Neural cell (in vitro differentiated cells): ENCODE results near the gene WIPI1. TPM values are rescaled to one million over a fixed set of nuclear protein-coding genes. Genes with fewer than 3 reads are reported as not detected.

Experiments
- H2AFZ ChIP-seq: fragments of 200-600, 300-800 bp; sonication (generic), shearing (Covaris generic); 2 replicates; pipeline ENCODE4 v1.6.0; 2014; ENCODE audit warnings: low read depth, mild to moderate bottlenecking, antibody characterized with exemption, low read length, moderate library complexity
- H3F3A ChIP-seq: fragments of 200-600 bp; shearing (Covaris generic); 2 replicates; pipeline ENCODE4 v1.6.1; 2016; ENCODE audit warnings: mild to moderate bottlenecking, moderate library complexity, mixed read lengths, antibody characterized with exemption, low read length; ENCODE audit not compliant: insufficient read depth, poor library complexity, severe bottlenecking
- H3K27ac ChIP-seq: fragments of 200-600, 300-800 bp; sonication (generic), shearing (Covaris generic); 2 replicates; pipeline ENCODE4 v1.5.1; 2014; ENCODE audit warnings: mild to moderate bottlenecking, low read length, moderate library complexity
- H3K27me3 ChIP-seq: fragments of 300-800, 200-600 bp; sonication (generic), shearing (Covaris generic); 2 replicates; pipeline ENCODE4 v1.6.0; 2014; ENCODE audit warnings: mild to moderate bottlenecking, low read depth, low read length, moderate library complexity; ENCODE audit not compliant: insufficient read depth
- H3K36me3 ChIP-seq: fragments of 300-800, 200-600 bp; sonication (generic), shearing (Covaris generic); 2 replicates; pipeline ENCODE4 v1.5.1; 2014; ENCODE audit warnings: mild to moderate bottlenecking, antibody characterized with exemption, low read length, moderate library complexity; ENCODE audit not compliant: insufficient read depth
- H3K4me2 ChIP-seq: fragments of 300-800, 200-600 bp; sonication (generic), shearing (Covaris generic); 2 replicates; pipeline ENCODE4 v1.6.0; 2014; ENCODE audit warnings: mild to moderate bottlenecking, low read length
- H3K4me3 ChIP-seq: fragments of 300-800, 200-600 bp; sonication (generic), shearing (Covaris generic); 2 replicates; pipeline ENCODE4 v1.5.1; 2014; ENCODE audit warnings: mild to moderate bottlenecking, low read length, moderate library complexity
- H3K79me2 ChIP-seq: fragments of 200-600 bp; shearing (Covaris generic); replicated peaks from 2 replicates; pipeline ENCODE4 v1.6.0; 2014; ENCODE audit warnings: mild to moderate bottlenecking, low read length, moderate library complexity; ENCODE audit not compliant: insufficient read depth
- H3K9ac ChIP-seq: fragments of 300-800, 200-600 bp; sonication (generic), shearing (Covaris generic); 2 replicates; pipeline ENCODE4 v1.6.1; 2016; ENCODE audit warnings: mild to moderate bottlenecking, low read length, mixed read lengths
- H3K9me2 ChIP-seq: fragments of 200-600 bp; shearing (Covaris generic); 2 replicates; pipeline ENCODE4 v1.6.1; 2016; ENCODE audit warnings: mild to moderate bottlenecking, low read length, mixed read lengths; ENCODE audit not compliant: insufficient read depth
- H3K9me3 ChIP-seq: fragments of 200-600, 300-800 bp; sonication (generic), shearing (Covaris generic); 2 replicates; pipeline ENCODE4 v1.6.1; 2016; ENCODE audit warnings: mild to moderate bottlenecking, mixed run types, low read length, moderate library complexity, mixed read lengths
- H4K20me1 ChIP-seq: fragments of 200-600 bp; shearing (Covaris generic); 2 replicates; pipeline ENCODE4 v1.6.1; 2016; ENCODE audit warnings: mild to moderate bottlenecking, mixed run types; ENCODE audit not compliant: insufficient read depth
- CTCF ChIP-seq: fragments of 450-650 bp; IDR thresholded peaks from 2 replicates; pipeline ENCODE4 v1.5.1; 2014; ENCODE audit warnings: antibody characterized with exemption, mild to moderate bottlenecking, moderate library complexity; ENCODE audit not compliant: poor library complexity, severe bottlenecking
- EP300 ChIP-seq: fragments of 450-650 bp; conservative IDR thresholded peaks from 2 replicates; pipeline ENCODE4 v1.6.1; 2014; ENCODE audit warnings: antibody characterized with exemption, mild to moderate bottlenecking, moderate library complexity; ENCODE audit not compliant: poor library complexity, severe bottlenecking
- EZH2 ChIP-seq: fragments of 200-600, 300-800 bp; shearing (Covaris generic), sonication (generic); IDR thresholded peaks from 2 replicates; pipeline ENCODE4 v1.6.1; 2014; ENCODE audit warnings: antibody characterized with exemption, low read length, borderline replicate concordance, mild to moderate bottlenecking; ENCODE audit not compliant: insufficient read depth, poor library complexity, severe bottlenecking
- MXI1 ChIP-seq: fragments of 450-650 bp; conservative IDR thresholded peaks from 2 replicates; pipeline ENCODE4 v1.6.1; 2014; ENCODE audit warnings: antibody characterized with exemption, mild to moderate bottlenecking; ENCODE audit not compliant: poor library complexity, severe bottlenecking
- POLR2AphosphoS5 ChIP-seq: IDR thresholded peaks from 2 replicates; pipeline ENCODE4 v1.6.1; 2012
- RAD21 ChIP-seq: fragments of 450-650 bp; conservative IDR thresholded peaks from 2 replicates; pipeline ENCODE4 v1.6.1; 2014; ENCODE audit warnings: antibody characterized with exemption, mild to moderate bottlenecking, moderate library complexity
- REST ChIP-seq: IDR thresholded peaks from 2 replicates; pipeline ENCODE4 v1.6.1; 2012; ENCODE audit warnings: borderline replicate concordance
- SMC3 ChIP-seq: fragments of 450-650 bp; conservative IDR thresholded peaks from 2 replicates; pipeline ENCODE4 v1.6.1; 2014; ENCODE audit warnings: antibody characterized with exemption, mild to moderate bottlenecking, moderate library complexity; ENCODE audit not compliant: poor library complexity
- TAF1 ChIP-seq: IDR thresholded peaks from 2 replicates; pipeline ENCODE4 v1.6.1; 2012; ENCODE audit warnings: low read depth
- polyA plus RNA-seq: library from polyadenylated mRNA; depleted of rRNA; stranded (reverse); fragments of >200 nt; gene quantifications from 2 replicates; pipeline ENCODE4 v1.2.3, GENCODE V29; 2014

The WIPI1 gene
- polyA plus RNA-seq, 1 donor from 2014 or later = 17.8 TPM

- Histone ChIP-seq H3K4me3 (no peak overlapping the region), H3F3A (no peaks in the 10 kb centered on the region), H3K27ac (no peak overlapping the region), H3K9ac (no peak overlapping the region), H3K36me3 (no peaks in the 10 kb centered on the region), H4K20me1 (no peaks in the 10 kb centered on the region), H3K27me3 (no peaks in the 10 kb centered on the region), H3K79me2 (no peaks in the 10 kb centered on the region), H3K9me2 (no peaks in the 10 kb centered on the region), H3K9me3 (no peaks in the 10 kb centered on the region), H3K4me2 (no peak overlapping the region), H2AFZ (no peak overlapping the region)
- TF ChIP-seq REST (no peak), EP300 (no peak), EZH2 (no peak), SMC3 (no peak), POLR2AphosphoS5 (no peak), RAD21 (no peak), MXI1 (no peak), CTCF (no peak), TAF1 (no peak)
These were observed 32.4 kb downstream of the WIPI1 start for GRCh38 chr17:68424861-68425260.

GRCh38 chr17:68424203-68424602 lies 33.1 kb downstream of the WIPI1 start:
- Histone ChIP-seq H3K9ac (no peak overlapping the region), H3K4me3 (no peak overlapping the region), H4K20me1 (no peaks in the 10 kb centered on the region), H3K79me2 (no peaks in the 10 kb centered on the region), H3K9me2 (no peaks in the 10 kb centered on the region), H2AFZ (no peak overlapping the region), H3K27ac (no peak overlapping the region), H3K4me2 (no peak overlapping the region), H3K27me3 (no peaks in the 10 kb centered on the region), H3K36me3 (no peaks in the 10 kb centered on the region), H3F3A (no peaks in the 10 kb centered on the region), H3K9me3 (no peaks in the 10 kb centered on the region)
- TF ChIP-seq RAD21 = no peak
- no peak for TF ChIP-seq MXI1
- no peak for TF ChIP-seq EP300
- no peak for TF ChIP-seq EZH2
- no peak for TF ChIP-seq REST
- TF ChIP-seq TAF1 = no peak
- no peak for TF ChIP-seq CTCF
- TF ChIP-seq POLR2AphosphoS5 = no peak
- no peak for TF ChIP-seq SMC3
